HG03196 (cell line): Measurements from ENCODE around the gene APOC3.
"Not testable (repeated sequence)": the region's sequence is repeated elsewhere in the genome, so short reads cannot be mapped to it uniquely, and the experiment has no call there.

Experiments
- ATAC-seq: cut with Tn5 transposase; IDR thresholded peaks from one replicate; pipeline ENCODE4 v1.9.1; 2021; ENCODE audit not compliant: unreplicated experiment

APOC3 gene

GRCh38 chr11:116828632-116829524, 829 bp upstream of the APOC3 start:
- no peak for ATAC-seq

- no peak for ATAC-seq
Measured at GRCh38 chr11:116830184-116830912, 641 bp downstream of the APOC3 start.

- ATAC-seq, result no peak
Measured at GRCh38 chr11:116831790-116832349, 2.2 kb downstream of the APOC3 start.

- no peak for ATAC-seq
Measured at GRCh38 chr11:116832350-116833290, 2.9 kb downstream of the APOC3 start.

GRCh38 chr11:116833491-116833815, 3.7 kb downstream of the APOC3 start:
- ATAC-seq, result no peak

- no peak for ATAC-seq
Measured at GRCh38 chr11:116833816-116834534, 4.3 kb downstream of the APOC3 start.

- not testable (repeated sequence) for ATAC-seq
Measured at GRCh38 chr11:116834535-116835041, 4.9 kb downstream of the APOC3 start.

GRCh38 chr11:116835042-116835772, 5.5 kb downstream of the APOC3 start:
- ATAC-seq, result no peak

- peak; percentile 74 for ATAC-seq
Measured at GRCh38 chr11:116835791-116836631, 6.3 kb downstream of the APOC3 start.

GRCh38 chr11:116836632-116836991, 6.9 kb downstream of the APOC3 start:
- ATAC-seq, result no peak

- ATAC-seq, result no peak
Measured at GRCh38 chr11:116837231-116838091, 7.8 kb downstream of the APOC3 start, which contains the start of gene APOA1. TSS of gene APOA1 (minus strand) at chr11:116837622. CDS start at chr11:116837387, 235 bp downstream.

- ATAC-seq, result no peak
Measured at GRCh38 chr11:116838321-116839084, 8.8 kb downstream of the APOC3 start.

GRCh38 chr11:116840224-116840745, 10.6 kb downstream of the APOC3 start:
- ATAC-seq, result no peak

GRCh38 chr11:116840746-116841296, 11.1 kb downstream of the APOC3 start:
- no peak for ATAC-seq

GRCh38 chr11:116842117-116842516, 12.4 kb downstream of the APOC3 start:
- ATAC-seq, result no peak

GRCh38 chr11:116842909-116843308, 13.2 kb downstream of the APOC3 start:
- ATAC-seq, result no peak
